ENCODE results near the gene SEMA4G.

DNA sequence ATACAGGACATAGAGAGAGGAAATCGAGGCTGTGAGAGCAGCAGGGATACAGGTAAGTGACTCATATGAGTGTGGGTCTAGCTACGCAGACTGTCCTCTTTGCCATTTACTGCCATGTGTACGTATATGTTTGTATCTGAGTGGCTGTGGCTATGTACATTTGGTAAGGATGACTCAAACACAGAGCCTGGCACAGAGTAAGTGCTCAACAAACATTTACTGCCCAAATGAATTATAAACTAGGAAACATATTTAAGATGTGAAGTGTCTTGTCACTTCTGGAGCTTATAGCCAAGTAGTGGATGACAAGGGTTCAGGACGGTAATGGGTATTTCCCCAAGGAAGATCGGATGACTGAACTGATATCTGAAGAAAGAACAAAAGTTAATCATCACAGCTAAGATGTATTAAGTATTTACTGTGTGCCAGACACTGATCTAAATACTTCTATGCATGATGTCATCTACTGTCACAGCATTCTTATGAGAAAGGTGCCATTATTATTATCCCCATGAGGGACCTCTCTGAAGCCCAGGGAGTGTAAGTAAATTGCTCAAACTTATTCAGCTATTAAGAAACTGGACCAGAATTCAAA is 12.0 kb downstream of the SEMA4G start:
- TF ChIP-seq, protein P1, sequence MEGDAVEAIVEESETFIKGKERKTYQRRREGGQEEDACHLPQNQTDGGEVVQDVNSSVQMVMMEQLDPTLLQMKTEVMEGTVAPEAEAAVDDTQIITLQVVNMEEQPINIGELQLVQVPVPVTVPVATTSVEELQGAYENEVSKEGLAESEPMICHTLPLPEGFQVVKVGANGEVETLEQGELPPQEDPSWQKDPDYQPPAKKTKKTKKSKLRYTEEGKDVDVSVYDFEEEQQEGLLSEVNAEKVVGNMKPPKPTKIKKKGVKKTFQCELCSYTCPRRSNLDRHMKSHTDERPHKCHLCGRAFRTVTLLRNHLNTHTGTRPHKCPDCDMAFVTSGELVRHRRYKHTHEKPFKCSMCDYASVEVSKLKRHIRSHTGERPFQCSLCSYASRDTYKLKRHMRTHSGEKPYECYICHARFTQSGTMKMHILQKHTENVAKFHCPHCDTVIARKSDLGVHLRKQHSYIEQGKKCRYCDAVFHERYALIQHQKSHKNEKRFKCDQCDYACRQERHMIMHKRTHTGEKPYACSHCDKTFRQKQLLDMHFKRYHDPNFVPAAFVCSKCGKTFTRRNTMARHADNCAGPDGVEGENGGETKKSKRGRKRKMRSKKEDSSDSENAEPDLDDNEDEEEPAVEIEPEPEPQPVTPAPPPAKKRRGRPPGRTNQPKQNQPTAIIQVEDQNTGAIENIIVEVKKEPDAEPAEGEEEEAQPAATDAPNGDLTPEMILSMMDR (IDR thresholded peaks at IDR 0.05), result no peak
- TF ChIP-seq POLR2A (IDR thresholded peaks at IDR 0.05), result no peak
